Suprapubic skin (tissue), 4 donors: ENCODE measurements around the gene SLC50A1. TPM values are rescaled to one million over a fixed set of nuclear protein-coding genes. Genes with fewer than 3 reads are reported as not detected.

ENCODE experiments used
- DNase-seq, 2 donors: peaks; one replicate each; pipeline ENCODE4 v3.0.0-alpha.2; 2019; ENCODE audit warnings: low spot score in 2 of 2
- H3K27ac ChIP-seq: fragments of 200-600 bp; sonication (generic); one replicate; pipeline ENCODE4 v1.5.1; 2019
- H3K27me3 ChIP-seq: fragments of 200-600 bp; sonication (generic); one replicate; pipeline ENCODE4 v1.5.1; 2019
- H3K36me3 ChIP-seq: fragments of 200-600 bp; sonication (generic); one replicate; pipeline ENCODE4 v1.5.1; 2019
- H3K4me1 ChIP-seq: fragments of 200-600 bp; sonication (generic); one replicate; pipeline ENCODE4 v1.5.1; 2019
- H3K4me3 ChIP-seq: fragments of 200-600 bp; sonication (generic); one replicate; pipeline ENCODE4 v1.5.1; 2019; ENCODE audit warnings: mild to moderate bottlenecking
- H3K9me3 ChIP-seq: fragments of 200-600 bp; sonication (generic); one replicate; pipeline ENCODE4 v1.5.1; 2019
- EP300 ChIP-seq: sonication (generic); formaldehyde crosslinking; IDR thresholded peaks from one replicate; pipeline ENCODE4 v1.6.1; 2017; ENCODE audit warnings: antibody characterized with exemption
- POLR2A ChIP-seq, 2 donors: fragments of 450-650 bp; IDR thresholded peaks; one replicate each; pipeline ENCODE4 v1.6.1; 2017; ENCODE audit warnings: antibody characterized with exemption in 2 of 2, mild to moderate bottlenecking in 2 of 2, moderate library complexity in 2 of 2
- POLR2AphosphoS5 ChIP-seq, 3 donors: sonication (generic); formaldehyde crosslinking; IDR thresholded peaks; one replicate each; pipeline ENCODE4 v1.6.1; 2017; ENCODE audit warnings: antibody characterized with exemption in 3 of 3
- WGBS: methylation state at CpG from one replicate; pipeline ENCODE4 v1.1.5; 2018; 5-methylcytosine and 5-hydroxymethylcytosine counted together
- total RNA-seq, 4 donors: library from RNA; depleted of rRNA; stranded (reverse); fragments of >200 nt; gene quantifications; one replicate each; pipeline ENCODE4 v1.1.0, GENCODE V29; 2016
- TF ChIP-seq, protein P1 (sequence below), 2 donors: fragments of 200-600 bp in 1 of 2; fragments of 450-650 bp in 1 of 2; sonication (generic) in 1 of 2; IDR thresholded peaks; one replicate each; pipeline ENCODE4 v1.5.1; 2016 to 2019; ENCODE audit warnings: antibody characterized with exemption in 2 of 2, mild to moderate bottlenecking in 1 of 2, moderate library complexity in 1 of 2

Gene SLC50A1
- total RNA-seq, 4 donors from 2014 or later = 27.9 to 56.1 (median 32.6) TPM

DNA sequence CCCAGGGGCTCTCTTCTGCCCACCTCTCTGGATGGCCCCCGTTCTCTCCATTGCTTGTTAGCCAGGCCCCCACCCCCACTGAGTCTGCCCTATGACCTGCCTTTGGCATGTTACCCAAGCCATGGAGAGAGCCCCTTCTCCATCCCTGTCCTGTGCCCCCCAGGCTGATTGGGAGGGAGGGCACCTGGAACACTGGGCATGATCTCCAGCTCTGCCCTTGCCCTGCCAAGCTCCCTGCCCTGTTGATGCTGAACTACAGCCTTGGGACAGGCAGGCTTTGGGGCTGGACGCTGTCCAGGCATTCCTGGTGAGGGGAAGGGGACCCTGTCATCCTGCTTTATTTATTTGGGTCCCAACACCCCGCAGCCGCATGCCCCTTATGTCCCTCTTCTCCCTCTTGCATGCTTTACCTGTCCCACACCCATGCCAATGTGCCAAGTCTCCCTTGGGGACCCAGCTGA is 48.7 kb downstream of the SLC50A1 start:
- TF ChIP-seq POLR2AphosphoS5 (IDR thresholded peaks at IDR 0.05) = no peak
- TF ChIP-seq EP300 = no peak
- TF ChIP-seq, protein P1, sequence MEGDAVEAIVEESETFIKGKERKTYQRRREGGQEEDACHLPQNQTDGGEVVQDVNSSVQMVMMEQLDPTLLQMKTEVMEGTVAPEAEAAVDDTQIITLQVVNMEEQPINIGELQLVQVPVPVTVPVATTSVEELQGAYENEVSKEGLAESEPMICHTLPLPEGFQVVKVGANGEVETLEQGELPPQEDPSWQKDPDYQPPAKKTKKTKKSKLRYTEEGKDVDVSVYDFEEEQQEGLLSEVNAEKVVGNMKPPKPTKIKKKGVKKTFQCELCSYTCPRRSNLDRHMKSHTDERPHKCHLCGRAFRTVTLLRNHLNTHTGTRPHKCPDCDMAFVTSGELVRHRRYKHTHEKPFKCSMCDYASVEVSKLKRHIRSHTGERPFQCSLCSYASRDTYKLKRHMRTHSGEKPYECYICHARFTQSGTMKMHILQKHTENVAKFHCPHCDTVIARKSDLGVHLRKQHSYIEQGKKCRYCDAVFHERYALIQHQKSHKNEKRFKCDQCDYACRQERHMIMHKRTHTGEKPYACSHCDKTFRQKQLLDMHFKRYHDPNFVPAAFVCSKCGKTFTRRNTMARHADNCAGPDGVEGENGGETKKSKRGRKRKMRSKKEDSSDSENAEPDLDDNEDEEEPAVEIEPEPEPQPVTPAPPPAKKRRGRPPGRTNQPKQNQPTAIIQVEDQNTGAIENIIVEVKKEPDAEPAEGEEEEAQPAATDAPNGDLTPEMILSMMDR (IDR thresholded peaks at IDR 0.05) = no peak
- no peak for TF ChIP-seq POLR2A (IDR thresholded peaks at IDR 0.05)

DNA sequence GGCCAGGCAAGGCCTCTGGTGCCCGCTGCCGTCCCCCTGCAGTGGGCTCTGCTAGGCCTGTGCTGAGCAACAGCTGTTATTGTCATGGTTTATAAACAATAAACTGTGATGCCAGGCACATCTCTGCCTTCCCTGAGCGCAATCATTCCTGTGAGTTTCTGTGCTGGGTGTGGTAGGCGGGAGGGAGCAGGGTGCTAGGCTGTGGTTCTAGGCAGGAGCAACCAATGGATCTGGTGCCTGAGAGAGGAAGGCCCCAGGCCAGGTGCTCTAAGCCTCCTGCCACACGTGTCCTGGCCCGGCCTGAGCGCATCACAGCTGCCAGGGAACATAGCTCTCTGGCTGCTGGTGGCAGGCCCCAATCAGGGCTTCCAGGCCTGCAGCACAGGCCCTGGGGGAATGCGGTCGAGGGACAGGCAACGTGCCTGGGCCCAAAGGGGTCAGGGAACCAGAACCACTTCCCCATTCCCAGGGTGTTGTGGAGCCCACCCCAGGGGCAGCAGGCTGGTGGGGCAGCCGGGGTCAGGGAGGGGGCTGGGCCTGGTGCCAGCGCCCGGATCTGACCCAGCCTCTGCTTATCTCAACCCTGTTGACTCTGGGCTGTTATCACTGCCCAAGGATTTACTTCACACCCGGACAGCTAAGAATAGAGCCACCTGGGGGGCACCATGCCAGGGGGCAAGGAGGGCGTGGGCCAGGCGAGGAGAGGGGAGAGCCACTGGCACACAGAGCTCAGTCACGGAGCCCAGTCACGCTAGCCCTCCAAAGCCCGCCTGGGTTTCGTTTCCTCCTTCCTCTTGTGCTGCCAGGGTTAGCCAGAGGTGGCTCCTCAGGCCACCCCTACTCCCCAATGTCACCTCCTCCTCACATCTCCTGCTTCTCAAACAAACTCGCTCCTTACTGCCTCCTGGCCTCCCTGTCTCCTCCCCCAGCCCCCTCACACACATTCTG is 49.5 kb downstream of the SLC50A1 start:
- H3K9me3 ChIP-seq = no peaks in the 10 kb centered on the region
- DNase-seq = peak in 1 of 2 donors; percentile 66

More for the DNA sequence above, 48.7 kb downstream of the SLC50A1 start:
- no peaks in the 10 kb centered on the region for H3K36me3 ChIP-seq
- no peak overlapping the region for H3K4me3 ChIP-seq
- no peak for DNase-seq
- H3K27me3 ChIP-seq = no peaks in the 10 kb centered on the region
- no peak overlapping the region for H3K27ac ChIP-seq
- 98% methylated on average over 4 of the region's 4 CpGs for WGBS
- no peaks in the 10 kb centered on the region for H3K9me3 ChIP-seq
- peaks cover 17% of the 10 kb centered on the region for H3K4me1 ChIP-seq

DNA sequence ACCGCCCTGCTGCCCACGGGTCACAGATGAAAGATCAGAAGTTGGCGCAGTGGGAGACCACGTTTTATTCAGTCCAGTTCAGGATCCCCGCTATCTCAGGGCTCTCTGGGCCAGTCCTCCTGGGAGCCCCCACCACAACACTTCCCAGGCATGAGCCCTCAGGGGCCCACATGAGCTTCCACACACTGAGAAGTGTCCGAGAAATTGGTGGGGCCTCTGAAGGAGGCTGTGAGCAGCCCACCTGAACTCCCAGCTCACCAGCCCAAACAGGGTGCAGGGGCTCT is 50.1 kb downstream of the SLC50A1 start:
- Histone ChIP-seq H3K4me1 (peaks cover 17% of the 10 kb centered on the region), H3K27ac (no peak overlapping the region), H3K9me3 (no peaks in the 10 kb centered on the region), H3K4me3 (no peak overlapping the region), H3K36me3 (no peaks in the 10 kb centered on the region), H3K27me3 (no peaks in the 10 kb centered on the region)
- 69% methylated on average over 5 of the region's 6 CpGs for WGBS
- TF ChIP-seq POLR2AphosphoS5 (IDR thresholded peaks at IDR 0.05) (no peak), EP300 (no peak), POLR2A (IDR thresholded peaks at IDR 0.05) (no peak)
- TF ChIP-seq, protein P1 (IDR thresholded peaks at IDR 0.05) = no peak
- no peak for DNase-seq

More for the DNA sequence above, 49.5 kb downstream of the SLC50A1 start:
- Histone ChIP-seq H3K27ac (peak overlapping the region; percentile 9), H3K4me3 (no peak overlapping the region), H3K4me1 (peaks cover 17% of the 10 kb centered on the region), H3K36me3 (no peaks in the 10 kb centered on the region), H3K27me3 (no peaks in the 10 kb centered on the region)
- WGBS = 49% methylated on average over 11 of the region's 21 CpGs
- no peak for TF ChIP-seq POLR2A (IDR thresholded peaks at IDR 0.05)
- TF ChIP-seq, protein P1 (IDR thresholded peaks at IDR 0.05) = no peak
- TF ChIP-seq EP300 = no peak
- no peak for TF ChIP-seq POLR2AphosphoS5 (IDR thresholded peaks at IDR 0.05)

DNA sequence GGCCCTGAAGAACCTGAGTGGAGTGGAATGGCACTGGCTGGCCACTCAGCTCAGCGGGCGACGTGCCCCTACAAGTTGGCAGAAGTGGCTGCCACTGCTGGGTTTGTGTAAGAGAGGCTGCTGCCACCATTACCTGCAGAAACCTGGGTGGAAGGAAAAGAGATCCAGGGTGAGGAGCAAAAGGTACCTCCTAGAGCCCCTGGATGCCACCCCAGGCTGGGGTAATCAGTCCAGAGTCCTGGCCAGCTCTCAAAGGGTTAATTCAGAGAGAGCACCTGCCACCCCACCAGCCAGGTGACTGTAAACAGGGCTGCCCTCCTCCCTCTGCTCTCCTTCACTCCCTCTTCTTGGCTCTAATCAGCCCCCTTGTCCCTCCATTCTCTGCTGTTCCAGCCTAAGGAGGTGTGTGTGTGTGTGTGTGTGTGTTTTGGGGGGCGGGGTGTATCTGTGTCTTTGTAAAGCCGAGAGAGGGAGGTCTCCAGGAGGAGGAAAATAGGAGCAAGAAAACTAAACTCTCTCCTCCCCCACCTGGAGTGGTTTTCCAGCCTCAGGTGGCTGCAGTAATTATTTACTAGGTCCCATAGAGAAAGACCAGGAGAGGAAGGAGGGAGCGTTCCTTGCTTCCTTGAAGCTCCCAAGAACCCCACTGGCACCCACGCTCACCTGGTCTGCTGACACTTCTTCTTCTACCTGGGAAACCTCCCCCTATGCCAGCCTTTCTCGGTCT is 50.6 kb downstream of the SLC50A1 start:
- no peak overlapping the region for H3K4me3 ChIP-seq
- no peaks in the 10 kb centered on the region for H3K9me3 ChIP-seq
- H3K27ac ChIP-seq = no peak overlapping the region
- WGBS = 59% methylated on average over 5 of the region's 8 CpGs
- H3K27me3 ChIP-seq = no peaks in the 10 kb centered on the region
- H3K36me3 ChIP-seq = no peaks in the 10 kb centered on the region
- TF ChIP-seq, protein P1 (IDR thresholded peaks at IDR 0.05) = no peak
- TF ChIP-seq POLR2A (IDR thresholded peaks at IDR 0.05) = no peak
- no peak for TF ChIP-seq EP300
- no peak for TF ChIP-seq POLR2AphosphoS5 (IDR thresholded peaks at IDR 0.05)
- peak in 1 of 2 donors; percentile 49 for DNase-seq
- peaks cover 17% of the 10 kb centered on the region for H3K4me1 ChIP-seq
